GM19099 (cell line): ENCODE data around the gene NFKB1.

ENCODE experiments used
- POLR2A ChIP-seq: IDR thresholded peaks from 3 replicates; pipeline ENCODE4 v1.6.1; 2011; ENCODE audit warnings: low read depth; ENCODE audit not compliant: insufficient read length; ENCODE audit errors: extremely low read depth

The NFKB1 gene

DNA sequence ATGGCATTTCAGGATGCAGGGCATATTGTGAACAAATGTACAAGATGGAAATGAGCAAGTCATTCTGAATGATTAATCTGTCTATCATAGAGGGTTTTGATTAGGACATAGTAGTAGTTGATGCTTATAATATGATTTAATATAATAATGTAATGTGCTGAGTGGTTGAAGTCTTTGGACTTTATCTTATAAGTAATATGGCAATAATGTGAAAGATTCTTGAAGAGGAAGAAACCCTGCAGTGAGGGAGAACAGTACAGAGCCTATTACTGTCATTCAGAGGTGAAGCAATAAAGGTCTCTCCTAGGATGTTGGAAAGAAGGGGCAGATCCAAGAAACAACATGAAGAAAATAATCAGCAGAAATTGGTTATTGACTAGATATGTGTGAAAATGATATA lies 16.6 kb downstream of the NFKB1 start:
- TF ChIP-seq POLR2A = no peak

DNA sequence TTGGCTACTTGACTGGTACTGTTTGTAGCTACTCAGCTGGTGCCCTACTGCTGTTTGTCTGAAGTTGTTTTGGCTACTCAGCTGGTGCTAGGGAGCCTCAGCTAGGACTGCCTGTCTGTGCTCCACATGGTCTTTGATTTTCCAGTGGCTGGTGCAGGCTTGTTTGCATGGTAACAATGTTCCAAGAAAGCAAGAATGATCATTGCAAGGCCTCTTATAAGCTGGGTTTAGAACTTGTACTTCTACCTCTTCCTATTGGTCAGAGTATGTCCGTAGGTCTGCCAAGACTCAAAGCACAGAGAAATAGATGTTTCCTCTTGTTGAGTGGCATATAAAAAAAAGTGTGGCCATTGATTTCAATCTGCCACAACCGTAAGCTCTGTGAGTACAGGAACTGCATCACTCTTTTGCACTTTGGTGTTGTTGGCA lies 17.6 kb downstream of the NFKB1 start:
- no peak for TF ChIP-seq POLR2A

DNA sequence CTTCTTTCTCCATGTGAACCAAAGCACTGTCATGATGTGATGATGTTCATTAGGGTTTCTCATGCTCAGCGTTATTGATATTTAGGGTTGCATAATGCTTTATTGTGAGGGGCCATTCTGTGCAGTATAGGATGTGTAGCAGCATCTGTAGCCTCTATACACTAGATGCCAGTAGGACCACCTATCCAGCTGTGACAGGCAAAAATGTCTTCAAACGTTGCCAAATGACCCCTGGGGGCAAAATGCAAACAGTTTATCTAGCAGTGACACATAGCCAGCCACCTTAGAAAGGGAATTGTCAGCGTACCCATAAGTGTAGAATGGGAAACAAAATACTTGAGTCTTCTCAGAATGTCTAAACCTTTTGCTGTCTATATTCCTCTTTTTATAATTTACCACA lies 18.8 kb downstream of the NFKB1 start:
- TF ChIP-seq POLR2A = no peak

DNA sequence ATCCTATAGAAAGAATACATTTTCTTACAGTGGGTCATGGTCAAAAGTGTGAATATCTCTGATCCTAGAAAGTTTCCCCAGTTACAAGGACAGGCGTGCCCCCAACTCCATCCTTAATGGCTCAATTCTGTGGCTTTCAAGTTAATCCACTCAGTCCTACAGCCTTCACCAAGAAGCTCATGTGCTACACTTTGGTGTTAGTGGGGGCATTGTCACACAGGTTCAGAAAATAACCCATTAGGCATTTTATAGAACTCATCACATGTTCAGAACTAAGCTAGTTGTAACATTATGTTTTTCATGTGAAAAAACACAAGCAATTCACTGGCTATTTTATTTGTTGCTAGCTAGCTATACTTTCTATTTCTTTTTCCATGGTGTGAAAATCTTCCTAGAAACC lies 20.4 kb downstream of the NFKB1 start:
- no peak for TF ChIP-seq POLR2A

DNA sequence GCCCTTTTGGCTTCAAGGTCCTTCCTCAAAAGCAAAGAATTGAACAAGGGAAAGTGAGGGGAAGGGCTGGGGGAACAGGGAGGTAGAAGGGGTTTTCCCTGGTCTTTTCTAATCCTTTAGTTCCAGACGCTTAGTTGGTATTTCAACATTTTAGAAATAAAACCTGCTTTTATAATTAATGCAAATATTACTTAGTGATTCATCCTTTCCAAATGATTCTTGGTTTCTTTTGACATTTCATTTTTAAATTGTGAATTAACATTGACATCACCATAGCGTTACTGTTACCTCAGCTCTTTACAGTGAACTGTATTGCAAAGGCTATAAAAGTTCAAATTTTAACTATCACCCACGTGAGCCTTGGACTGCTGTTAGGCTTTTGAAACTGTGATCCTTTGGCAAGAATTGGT lies 20.9 kb downstream of the NFKB1 start:
- TF ChIP-seq POLR2A = no peak

DNA sequence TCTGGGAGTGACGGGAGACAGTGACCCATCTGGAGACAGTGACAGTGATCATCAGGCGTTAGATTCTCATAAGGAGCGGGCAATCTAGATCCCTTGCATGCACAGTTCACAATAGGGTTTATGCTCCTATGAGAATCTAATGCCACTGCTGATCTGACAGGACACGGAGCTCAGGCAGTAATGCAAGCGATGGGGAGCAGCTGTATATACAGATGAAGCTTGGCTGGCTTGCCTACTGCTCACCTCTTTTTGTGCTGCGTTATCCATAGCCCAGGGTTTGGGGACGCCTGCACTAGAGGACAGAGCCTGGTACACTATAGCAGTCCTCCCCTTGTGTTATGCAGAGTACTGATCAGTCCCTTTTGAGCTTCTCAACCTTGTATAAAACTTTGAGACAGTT lies 23.5 kb downstream of the NFKB1 start:
- TF ChIP-seq POLR2A = no peak

DNA sequence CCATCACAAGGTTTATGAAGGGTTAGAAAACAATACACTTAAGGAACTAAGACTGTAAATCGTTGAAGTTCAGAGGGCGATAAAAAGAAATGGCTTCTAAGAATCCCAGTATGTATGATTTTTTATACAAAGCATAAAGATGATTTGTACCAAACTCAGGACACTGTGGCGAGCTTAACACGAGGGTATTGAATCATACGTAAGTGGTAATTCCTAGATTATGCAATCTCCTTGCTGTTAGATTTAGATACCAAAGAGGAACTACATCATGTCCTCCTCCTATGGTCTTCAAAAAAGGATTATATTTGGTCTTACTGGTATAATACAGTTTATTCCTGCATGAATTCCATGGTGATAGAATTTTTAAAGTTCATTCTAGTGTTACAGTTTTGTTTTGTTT lies 23.9 kb downstream of the NFKB1 start:
- TF ChIP-seq POLR2A = no peak

DNA sequence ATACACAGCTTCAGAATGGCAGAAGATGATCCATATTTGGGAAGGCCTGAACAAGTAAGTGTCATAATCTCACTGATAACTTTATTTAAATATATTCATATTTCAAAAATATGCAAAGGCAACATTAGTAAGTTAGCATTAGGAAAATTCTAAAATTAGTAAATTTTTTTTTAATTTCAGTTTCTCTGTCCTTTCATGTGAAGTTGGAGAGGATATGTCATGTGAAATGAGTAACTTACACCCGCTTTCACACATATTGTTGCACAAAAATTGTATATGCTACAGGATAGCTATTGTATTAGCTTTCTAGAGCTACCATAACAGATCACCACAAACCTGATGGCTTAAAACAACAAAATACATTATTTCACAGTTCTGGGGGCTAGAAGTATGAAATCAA lies 24.3 kb downstream of the NFKB1 start:
- TF ChIP-seq POLR2A = no peak

DNA sequence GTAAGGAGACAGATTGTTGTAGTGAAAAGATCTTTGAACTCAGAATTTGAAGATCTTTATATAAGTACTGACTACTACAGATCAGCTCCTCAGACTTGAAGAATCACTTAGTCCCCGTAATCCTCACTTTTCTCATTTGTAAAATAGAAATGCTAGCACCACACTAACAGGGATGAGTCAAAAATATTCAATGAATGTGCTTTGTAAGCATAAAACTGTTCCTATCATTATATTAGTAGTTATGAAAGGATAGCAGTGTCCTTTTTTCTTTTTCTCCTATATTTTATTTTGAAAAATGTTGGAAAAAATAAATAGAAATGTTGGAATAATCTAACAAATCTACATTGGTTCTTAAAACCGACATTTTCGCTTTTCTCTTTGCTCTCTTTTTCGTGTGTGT lies 25.4 kb downstream of the NFKB1 start:
- TF ChIP-seq POLR2A = no peak

DNA sequence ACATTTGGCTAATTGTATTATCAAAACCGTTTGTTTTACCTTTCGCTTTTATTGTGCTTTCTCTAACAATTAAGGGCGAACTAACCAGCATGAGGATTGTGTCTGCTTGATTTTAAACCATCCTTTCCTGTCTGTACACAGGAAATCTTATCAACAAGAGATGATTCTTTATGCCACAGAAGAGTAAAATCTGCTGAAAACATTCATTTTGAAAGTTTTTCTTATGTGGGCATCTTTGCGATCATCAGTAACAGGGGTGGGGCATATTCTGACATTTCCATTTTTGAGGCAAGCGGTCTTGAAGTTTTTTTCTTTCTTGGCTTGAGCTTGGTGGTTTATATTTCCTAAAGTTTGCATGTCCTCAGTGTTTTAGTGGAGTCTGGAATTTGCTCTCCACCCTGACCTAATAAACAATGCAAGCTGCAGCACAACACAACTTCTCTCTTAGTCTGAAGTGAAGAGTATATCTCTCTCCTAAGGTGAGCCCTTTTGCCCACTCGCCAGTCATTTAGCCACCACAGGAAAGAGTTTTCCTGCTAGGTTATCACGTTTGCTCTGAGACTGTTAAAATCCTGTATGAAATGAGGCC lies 26.6 kb downstream of the NFKB1 start:
- TF ChIP-seq POLR2A = no peak

DNA sequence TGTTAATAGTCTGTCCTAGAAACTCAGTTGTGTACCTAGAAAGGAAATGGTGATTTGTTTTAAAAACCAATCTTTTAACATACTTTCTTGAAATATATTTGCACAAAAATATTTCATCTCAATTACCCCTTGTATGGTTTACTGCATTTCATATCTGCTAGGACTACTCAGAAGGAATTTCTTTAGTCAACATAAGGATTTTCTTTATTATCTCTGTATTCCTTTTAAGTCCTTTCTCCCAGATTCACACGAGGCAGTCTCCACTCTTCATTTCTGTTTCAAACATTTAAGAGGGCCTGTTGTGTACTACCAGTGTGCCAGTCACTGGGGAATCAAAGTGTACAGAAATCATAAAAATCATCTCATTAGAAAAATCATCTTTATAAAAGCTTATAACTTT lies 28.8 kb downstream of the NFKB1 start:
- no peak for TF ChIP-seq POLR2A

DNA sequence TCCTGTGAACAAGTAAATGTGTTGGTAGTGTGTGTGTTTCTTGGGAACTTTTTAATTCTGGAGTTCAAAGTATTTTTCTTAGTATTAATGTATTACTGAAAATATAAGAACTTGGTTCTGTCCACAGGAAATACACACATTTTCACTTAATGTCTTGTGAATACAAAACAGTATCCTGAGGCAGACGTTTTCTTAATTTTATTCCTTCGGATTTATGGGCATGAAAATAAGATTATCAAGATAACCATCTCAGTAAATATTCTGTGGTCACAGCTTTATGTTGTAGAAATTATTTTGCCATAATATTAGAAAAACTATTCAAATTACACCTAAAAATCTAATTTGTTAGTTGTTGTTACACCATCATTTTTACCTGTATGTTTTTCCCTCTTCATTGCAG lies 29.8 kb downstream of the NFKB1 start:
- no peak for TF ChIP-seq POLR2A

DNA sequence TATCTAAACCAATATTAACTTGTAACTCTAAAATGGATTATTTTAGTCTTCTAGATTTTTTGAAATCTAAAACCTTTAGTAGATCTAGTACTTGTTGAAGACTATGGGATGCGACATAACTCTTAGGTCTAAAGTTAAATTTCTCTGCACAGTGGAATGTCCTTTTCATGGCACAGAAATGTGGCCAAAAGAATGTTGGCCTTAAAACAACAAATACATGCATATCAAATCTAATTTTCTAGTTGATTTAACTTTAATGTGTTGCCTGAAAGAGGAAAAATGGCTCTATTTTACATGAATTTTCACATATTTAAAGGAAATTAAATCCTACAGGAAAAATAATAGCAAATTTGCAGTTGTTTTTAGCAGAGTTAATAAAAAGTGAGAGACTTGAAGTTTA lies 30.3 kb downstream of the NFKB1 start:
- no peak for TF ChIP-seq POLR2A

DNA sequence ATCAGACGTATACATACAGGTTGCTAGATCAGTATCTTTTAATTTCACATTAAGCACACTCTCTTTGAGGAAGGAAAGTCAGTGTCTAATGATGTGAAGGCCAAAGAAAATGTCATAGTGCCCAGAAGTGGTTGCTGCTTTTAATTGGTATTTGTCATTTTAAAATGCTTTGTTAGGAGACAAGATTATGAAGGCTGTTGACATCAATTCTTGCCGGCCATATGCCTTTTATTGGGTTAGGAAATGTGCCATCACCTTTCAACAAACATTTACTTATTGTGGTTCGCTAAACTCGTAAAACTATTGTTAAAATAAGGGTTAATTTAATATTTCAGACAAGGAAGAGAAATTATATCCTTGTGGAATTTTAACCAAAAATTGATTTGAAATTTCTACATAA lies 32.2 kb downstream of the NFKB1 start:
- TF ChIP-seq POLR2A = no peak

DNA sequence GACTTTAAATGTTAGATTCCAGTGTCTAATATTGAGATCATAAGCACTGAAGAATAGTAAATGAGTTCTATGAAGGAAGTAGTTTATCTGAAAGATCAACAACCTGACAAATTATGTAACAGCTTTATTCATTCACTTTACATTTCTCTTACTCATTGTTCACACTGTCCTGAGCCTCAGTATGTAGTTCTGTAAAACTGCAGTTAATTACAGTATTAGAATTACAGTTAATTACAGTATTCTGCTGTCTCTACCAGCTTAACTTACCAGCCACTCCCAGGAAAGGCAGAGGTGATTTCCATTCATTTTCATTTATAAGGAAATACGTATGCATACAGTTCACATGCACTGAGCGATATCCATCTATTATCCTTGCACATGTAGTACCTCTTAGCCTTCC lies 32.7 kb downstream of the NFKB1 start:
- no peak for TF ChIP-seq POLR2A

DNA sequence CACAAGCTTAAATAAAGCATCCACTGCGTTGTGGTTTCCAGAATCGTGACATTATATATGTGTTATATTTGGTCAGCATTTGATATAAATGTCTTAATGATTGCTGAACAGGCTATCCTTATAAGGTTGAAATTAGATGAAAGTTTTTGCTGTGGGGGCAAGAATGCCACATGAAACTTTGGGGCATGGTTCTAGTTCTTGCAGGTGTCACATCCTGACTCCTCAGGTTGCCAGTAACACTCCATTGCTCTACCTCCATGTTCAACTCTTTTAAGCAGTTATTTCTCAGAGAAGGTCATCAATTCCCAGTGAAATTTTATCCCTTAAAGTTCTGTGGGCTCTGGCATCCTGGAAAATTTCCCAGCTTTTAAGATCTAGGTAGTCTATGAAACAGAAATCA lies 33.7 kb downstream of the NFKB1 start:
- no peak for TF ChIP-seq POLR2A

DNA sequence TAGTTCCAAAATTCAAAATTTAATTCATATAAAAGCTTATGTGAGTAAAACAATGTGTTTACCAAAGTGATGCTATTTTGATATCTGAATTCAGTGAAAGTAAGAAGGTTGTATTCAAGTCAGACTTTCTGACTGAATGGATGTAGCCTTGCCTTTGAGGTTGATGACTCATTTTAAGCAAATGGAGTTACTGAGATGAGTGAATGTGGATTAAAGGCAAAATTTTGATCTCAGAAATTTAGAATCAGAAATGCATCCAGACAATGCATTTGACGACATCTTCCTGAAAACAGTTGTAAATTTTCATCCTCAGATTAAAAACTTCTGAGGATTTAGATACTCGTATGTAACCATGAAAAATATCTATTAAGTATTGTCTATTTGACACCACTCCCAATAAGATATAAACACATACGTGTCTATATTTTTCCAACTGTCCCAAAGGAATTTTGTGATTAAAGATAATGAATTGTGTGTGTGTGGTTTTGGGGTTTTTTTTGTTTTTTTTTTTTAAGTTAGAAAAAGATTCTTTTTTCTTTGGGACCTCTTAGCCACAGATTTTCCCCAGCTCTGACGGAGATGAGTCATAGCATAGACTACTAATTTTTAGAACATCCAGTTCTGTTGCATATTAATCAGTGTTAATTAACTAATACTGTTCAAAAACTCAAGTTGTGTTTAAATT lies 34.4 kb downstream of the NFKB1 start:
- no peak for TF ChIP-seq POLR2A
